Prostate gland (tissue), 2 donors: ENCODE measurements around the gene GPR176. TPM values are rescaled to one million over a fixed set of nuclear protein-coding genes. Genes with fewer than 3 reads are reported as not detected.

Source experiments
- DNase-seq: peaks from one replicate; pipeline ENCODE4 v3.0.0-alpha.2; 2019; ENCODE audit warnings: low spot score
- H3K27ac ChIP-seq, 2 donors: fragments of 200-600 bp; sonication (generic); 2 replicates each; pipeline ENCODE4 v1.5.1; 2017 to 2019
- H3K27me3 ChIP-seq: fragments of 200-600 bp; sonication (generic); replicated peaks from 2 replicates; pipeline ENCODE4 v1.5.1; 2019; ENCODE audit not compliant: insufficient read depth
- H3K36me3 ChIP-seq, 2 donors: fragments of 200-600 bp; sonication (generic); 1 replicate in 1 of 2; 2 replicates in 1 of 2; pipeline versions ENCODE4 v1.5.1 to v1.8.1; 2017 to 2019
- H3K4me1 ChIP-seq: fragments of 200-600 bp; sonication (generic); replicated peaks from 2 replicates; pipeline ENCODE4 v1.5.1; 2019
- H3K4me3 ChIP-seq, 2 donors: fragments of 200-600 bp; sonication (generic); 2 replicates each; pipeline ENCODE4 v1.5.1; 2017 to 2019
- H3K9me3 ChIP-seq: fragments of 200-600 bp; sonication (generic); 2 replicates; pipeline ENCODE4 v1.5.1; 2017
- CTCF ChIP-seq, 4 experiments: fragments of 200-600 bp in 2 of 4; fragments of 450-650 bp in 2 of 4; sonication (generic) in 2 of 4; IDR thresholded peaks; 1 replicate in 3 of 4; 2 replicates in 1 of 4; pipeline ENCODE4 v1.5.1; 2016 to 2019; ENCODE audit warnings: antibody characterized with exemption in 4 of 4, mild to moderate bottlenecking in 2 of 4, moderate library complexity in 2 of 4
- POLR2A ChIP-seq: fragments of 450-650 bp; IDR thresholded peaks from one replicate; pipeline ENCODE4 v1.6.1; 2016; ENCODE audit warnings: antibody characterized with exemption, mild to moderate bottlenecking
- POLR2AphosphoS5 ChIP-seq: sonication (generic); formaldehyde crosslinking; IDR thresholded peaks from one replicate; pipeline ENCODE4 v1.6.1; 2017; ENCODE audit warnings: antibody characterized with exemption
- WGBS: methylation state at CpG from one replicate; pipeline ENCODE4 v1.1.5; 2018; 5-methylcytosine and 5-hydroxymethylcytosine counted together
- intact Hi-C: fragments of 100-400 bp; cut with DNase I; formaldehyde crosslinking; loops from one replicate; pipeline ENCODE4 v1.14.2; 2022
- total RNA-seq, 2 donors: library from RNA; depleted of rRNA; stranded (reverse); fragments of >200 nt; gene quantifications; one replicate each; pipeline ENCODE4 v1.1.0, GENCODE V29; 2016

GPR176 gene
- total RNA-seq, 2 donors from 2014 or later, result 26.2 to 28.3 TPM

- Histone ChIP-seq H3K27ac (no peak overlapping the region), H3K4me1 (no peaks in the 10 kb centered on the region), H3K9me3 (no peaks in the 10 kb centered on the region), H3K27me3 (no peaks in the 10 kb centered on the region), H3K36me3 (no peaks in the 10 kb centered on the region), H3K4me3 (peak overlapping the region; percentile 74 to 80)
- TF ChIP-seq POLR2AphosphoS5 (no peak), POLR2A (no peak), CTCF (IDR thresholded peaks at IDR 0.05) (no peak)
- no peak for DNase-seq
- WGBS, result 31% methylated on average over 13 of the region's 13 CpGs
- intact Hi-C loops, result no loop called here
These were observed 1.2 kb downstream of the GPR176 start for GRCh38 chr15:39918688-39919385.

- H3K4me1 ChIP-seq, result no peaks in the 10 kb centered on the region
- WGBS, result 92% methylated on average over 2 of the region's 2 CpGs
- H3K9me3 ChIP-seq, result no peaks in the 10 kb centered on the region
- intact Hi-C loops, result no loop called here
- H3K36me3 ChIP-seq, result no peaks in the 10 kb centered on the region
- H3K27me3 ChIP-seq, result no peaks in the 10 kb centered on the region
- H3K27ac ChIP-seq, result no peak overlapping the region
- no peak for TF ChIP-seq CTCF (IDR thresholded peaks at IDR 0.05)
- no peak for TF ChIP-seq POLR2AphosphoS5
- no peak for TF ChIP-seq POLR2A
- H3K4me3 ChIP-seq, result no peak overlapping the region
- DNase-seq, result no peak
These were observed 5.1 kb downstream of the GPR176 start for GRCh38 chr15:39914977-39915376.

GRCh38 chr15:39909007-39909406 lies 11.1 kb downstream of the GPR176 start:
- DNase-seq, result no peak
- intact Hi-C loops, result no loop called here
- Histone ChIP-seq H3K4me3 (no peak overlapping the region), H3K4me1 (no peaks in the 10 kb centered on the region), H3K36me3 (no peaks in the 10 kb centered on the region), H3K9me3 (no peaks in the 10 kb centered on the region), H3K27ac (no peak overlapping the region), H3K27me3 (no peaks in the 10 kb centered on the region)
- WGBS, result 75% methylated on average over 5 of the region's 5 CpGs
- no peak for TF ChIP-seq CTCF (IDR thresholded peaks at IDR 0.05)
- no peak for TF ChIP-seq POLR2AphosphoS5
- no peak for TF ChIP-seq POLR2A

GRCh38 chr15:39908186-39908585 lies 11.9 kb downstream of the GPR176 start:
- Histone ChIP-seq H3K9me3 (no peaks in the 10 kb centered on the region), H3K4me1 (no peaks in the 10 kb centered on the region), H3K36me3 (no peaks in the 10 kb centered on the region), H3K27me3 (no peaks in the 10 kb centered on the region), H3K4me3 (no peak overlapping the region), H3K27ac (no peak overlapping the region)
- no peak for DNase-seq
- intact Hi-C loops, result no loop called here
- WGBS, result 39% methylated on average over 1 of the region's 1 CpG
- TF ChIP-seq POLR2A, result no peak
- no peak for TF ChIP-seq CTCF (IDR thresholded peaks at IDR 0.05)
- no peak for TF ChIP-seq POLR2AphosphoS5

GRCh38 chr15:39907216-39907615 lies 12.8 kb downstream of the GPR176 start:
- no peak for DNase-seq
- no peaks in the 10 kb centered on the region for H3K9me3 ChIP-seq
- TF ChIP-seq POLR2A (no peak), CTCF (IDR thresholded peaks at IDR 0.05) (no peak), POLR2AphosphoS5 (no peak)
- intact Hi-C loops, result no loop called here
- WGBS, result 69% methylated on average over 3 of the region's 3 CpGs
- H3K4me3 ChIP-seq, result no peak overlapping the region
- H3K27me3 ChIP-seq, result no peaks in the 10 kb centered on the region
- no peaks in the 10 kb centered on the region for H3K36me3 ChIP-seq
- H3K4me1 ChIP-seq, result no peaks in the 10 kb centered on the region
- no peak overlapping the region for H3K27ac ChIP-seq
